OCI-LY7 (cell line): ENCODE data around the gene DLGAP4. TPM values are rescaled to one million over a fixed set of nuclear protein-coding genes. Genes with fewer than 3 reads are reported as not detected.

Experiments
- BruUV-seq: library from RNA; stranded (reverse); fragments of 400-500 nt; replicated peaks from 2 replicates; lab custom pipeline; 2021; lab: Mats Ljungman, UMichigan
- CTCF ChIA-PET: fragments of 300-600 bp; sonication (Branson Sonifier 250); formaldehyde crosslinking; loops from one replicate; lab custom pipeline; 2022; ENCODE audit warnings: antibody characterized with exemption; ENCODE audit not compliant: unreplicated experiment; lab: Charles Lee
- POLR2A ChIA-PET: fragments of 300-600 bp; sonication (Branson Sonifier 250); formaldehyde crosslinking; loops from one replicate; lab custom pipeline; 2022; ENCODE audit warnings: antibody characterized with exemption; lab: Charles Lee
- DNase-seq: peaks from one replicate; pipeline ENCODE4 v3.0.0-alpha.2; 2015; ENCODE audit warnings: low spot score
- H2AFZ ChIP-seq: fragments of 200-600 bp; sonication (generic), shearing (Covaris generic); 2 replicates; pipeline ENCODE4 v1.6.1; 2014; ENCODE audit warnings: mild to moderate bottlenecking, antibody characterized with exemption, low read length, moderate library complexity
- H3K27ac ChIP-seq: fragments of 200-600 bp; sonication (generic); 2 replicates; pipeline ENCODE4 v1.5.1; 2014; ENCODE audit warnings: mixed run types, low read depth, mild to moderate bottlenecking, moderate library complexity, low read length, inconsistent platforms; ENCODE audit not compliant: poor library complexity, severe bottlenecking
- H3K36me3 ChIP-seq: fragments of 200-600 bp; sonication (generic); 2 replicates; pipeline ENCODE4 v1.6.1; 2014; ENCODE audit warnings: mild to moderate bottlenecking, antibody characterized with exemption, low read length, moderate library complexity, mixed read lengths; ENCODE audit not compliant: insufficient read depth
- H3K4me1 ChIP-seq: fragments of 200-600 bp; sonication (generic); 2 replicates; pipeline ENCODE4 v1.5.1; 2014; ENCODE audit warnings: mild to moderate bottlenecking, low read length; ENCODE audit not compliant: insufficient read depth, poor library complexity, severe bottlenecking
- H3K4me2 ChIP-seq: fragments of 200-600 bp; sonication (generic); 2 replicates; pipeline ENCODE4 v1.6.1; 2014; ENCODE audit warnings: mild to moderate bottlenecking, low read length
- H3K4me3 ChIP-seq: fragments of 200-600 bp; sonication (generic); 2 replicates; pipeline ENCODE4 v1.5.1; 2014; ENCODE audit warnings: mild to moderate bottlenecking, low read depth, low read length; ENCODE audit not compliant: poor library complexity, severe bottlenecking
- H3K79me2 ChIP-seq: fragments of 200-600 bp; sonication (generic); 2 replicates; pipeline ENCODE4 v1.6.1; 2016; ENCODE audit warnings: low read depth, mild to moderate bottlenecking, low read length, moderate library complexity, mixed read lengths; ENCODE audit not compliant: insufficient read depth
- H3K9me2 ChIP-seq: fragments of 200-600 bp; sonication (generic); 2 replicates; pipeline ENCODE4 v1.6.1; 2016; ENCODE audit warnings: mild to moderate bottlenecking, low read length, mixed read lengths; ENCODE audit not compliant: insufficient read depth
- H3K9me3 ChIP-seq: fragments of 200-600 bp; sonication (generic); 2 replicates; pipeline ENCODE4 v1.6.1; 2014; ENCODE audit warnings: mild to moderate bottlenecking, mixed run types, low read length, mixed read lengths
- H4K20me1 ChIP-seq: fragments of 200-600 bp; sonication (generic); 2 replicates; pipeline ENCODE4 v1.6.1; 2014; ENCODE audit warnings: mild to moderate bottlenecking, antibody characterized with exemption, low read length, moderate library complexity, mixed read lengths; ENCODE audit not compliant: insufficient read depth
- CTCF ChIP-seq: fragments of 200-600 bp; sonication (generic); conservative IDR thresholded peaks from 2 replicates; pipeline ENCODE4 v1.5.1; 2014; ENCODE audit warnings: mild to moderate bottlenecking, antibody characterized with exemption, low read length, moderate library complexity, mixed read lengths
- EZH2phosphoT487 ChIP-seq: fragments of 200-600 bp; sonication (generic); IDR thresholded peaks from 2 replicates; pipeline ENCODE4 v1.6.1; 2018; ENCODE audit warnings: low read depth, borderline replicate concordance, mild to moderate bottlenecking, mixed run types, antibody characterized with exemption, low read length, moderate library complexity, mixed read lengths
- intact Hi-C: fragments of 100-400 bp; cut with micrococcal nuclease; formaldehyde crosslinking; loops from one replicate; pipeline ENCODE4 v1.10.0; 2022; ENCODE audit not compliant: unreplicated experiment
- total RNA-seq, 2 experiments: library from RNA; depleted of rRNA in 1 of 2; stranded (reverse); fragments of >200 nt in 1 of 2; shearing (Covaris generic) in 1 of 2; gene quantifications; 2 replicates each; pipeline ENCODE4 v1.2.3, GENCODE V29; 2014 to 2022

DLGAP4 gene
- total RNA-seq, 2 experiments from 2014 or later, result 7.7 to 41.6 TPM

GRCh38 chr20:36271639-36272546 is 34.2 kb upstream of the DLGAP4 start:
- intact Hi-C loops, result no loop called here
- BruUV-seq, result no TSS peak
- no peak for DNase-seq
- Histone ChIP-seq H3K4me2 (no peak overlapping the region), H3K36me3 (no peaks in the 10 kb centered on the region), H3K4me1 (no peaks in the 10 kb centered on the region), H3K4me3 (no peak overlapping the region), H3K79me2 (no peaks in the 10 kb centered on the region), H2AFZ (no peak overlapping the region), H3K27ac (no peak overlapping the region), H4K20me1 (no peaks in the 10 kb centered on the region), H3K9me2 (no peaks in the 10 kb centered on the region), H3K9me3 (no peaks in the 10 kb centered on the region)
- TF ChIP-seq CTCF (no peak), EZH2phosphoT487 (no peak)
- POLR2A ChIA-PET, result no interaction called here
- CTCF ChIA-PET, result no interaction called here

GRCh38 chr20:36272547-36273220 is 33.5 kb upstream of the DLGAP4 start:
- Histone ChIP-seq H3K79me2 (no peaks in the 10 kb centered on the region), H2AFZ (no peak overlapping the region), H3K4me3 (no peak overlapping the region), H3K4me2 (no peak overlapping the region), H3K27ac (no peak overlapping the region), H4K20me1 (no peaks in the 10 kb centered on the region), H3K9me3 (no peaks in the 10 kb centered on the region), H3K9me2 (no peaks in the 10 kb centered on the region), H3K36me3 (no peaks in the 10 kb centered on the region), H3K4me1 (no peaks in the 10 kb centered on the region)
- ChIA-PET POLR2A (interaction anchor here (0.6 kb wide), 1 partner anchor 23 kb away, joined by 3 read pairs; no protein-coding TSS in a partner anchor), CTCF (no interaction called here)
- intact Hi-C loops, result loop anchor here (1.0 kb wide), 1 partner anchor 167 kb away; no protein-coding TSS in a partner anchor
- TF ChIP-seq EZH2phosphoT487 (no peak), CTCF (no peak)
- no peak for DNase-seq
- no TSS peak for BruUV-seq
